HCT116 (cell line): ENCODE results near the gene COX20. TPM values are rescaled to one million over a fixed set of nuclear protein-coding genes. Genes with fewer than 3 reads are reported as not detected.

ENCODE experiments used
- ATAC-seq: fragments of 200-7000 bp; cut with Tn5 transposase; 2 replicates; pipeline ENCODE4 v1.9.1; 2020; ENCODE audit warnings: mild to moderate bottlenecking, moderate library complexity
- BruUV-seq: library from RNA; stranded (reverse); fragments of 400-500 nt; replicated peaks from 2 replicates; lab custom pipeline; 2021; lab: Mats Ljungman, UMichigan
- CTCF ChIA-PET: fragments of 300-600 bp; sonication (Branson Sonifier 250); formaldehyde crosslinking; loops from one replicate; lab custom pipeline; 2021; ENCODE audit warnings: antibody characterized with exemption; lab: Charles Lee
- POLR2A ChIA-PET: fragments of 300-600, 350-600 bp; sonication (Branson Sonifier 250); formaldehyde crosslinking; loops from one replicate; lab custom pipeline; 2021; ENCODE audit warnings: antibody characterized with exemption; lab: Charles Lee
- RAD21 ChIA-PET, 2 experiments: fragments of 300-600 bp; sonication (Branson Sonifier 250); formaldehyde crosslinking; loops; one replicate each; lab custom pipeline; 2023; ENCODE audit warnings: low total read pairs in 2 of 2; ENCODE audit not compliant: uncharacterized antibody in 2 of 2, unreplicated experiment in 2 of 2, low non-redundant PET in 1 of 2; lab: Charles Lee
- DNase-seq: peaks from one replicate; pipeline ENCODE4 v3.0.0-alpha.2; 2010; ENCODE audit warnings: low read depth, low spot score
- H2AFZ ChIP-seq: fragments of 200-600 bp; shearing (Covaris generic), sonication (generic); 2 replicates; pipeline ENCODE4 v1.6.1; 2017; ENCODE audit warnings: low read depth, mixed run types, mixed read lengths, antibody characterized with exemption, low read length; ENCODE audit not compliant: poor library complexity, severe bottlenecking
- H3K27ac ChIP-seq: 2 replicates; pipeline ENCODE4 v1.5.1; 2012; ENCODE audit warnings: low read depth, low read length
- H3K27me3 ChIP-seq: fragments of 200-600 bp; sonication (generic); 2 replicates; pipeline ENCODE4 v1.6.1; 2016; ENCODE audit warnings: mixed run types, low read length, mixed read lengths; ENCODE audit not compliant: insufficient read depth
- H3K36me3 ChIP-seq, 2 experiments: fragments of 200-500 bp in 1 of 2; fragments of 200-600 bp in 1 of 2; sonication (Bioruptor generic) in 1 of 2; sonication (generic) in 1 of 2; 2 replicates each; pipeline versions ENCODE4 v1.5.1 to v1.6.1; 2014 to 2016; ENCODE audit warnings: low read length in 2 of 2, inconsistent platforms in 1 of 2, mixed read lengths in 1 of 2, mixed run types in 1 of 2; ENCODE audit not compliant: insufficient read depth in 2 of 2, control insufficient read depth in 1 of 2
- H3K4me1 ChIP-seq, 2 experiments: fragments of 200-600 bp in 1 of 2; sonication (generic) in 1 of 2; 2 replicates each; pipeline versions ENCODE4 v1.5.1 to v1.6.1; 2012 to 2017; ENCODE audit warnings: low read length in 2 of 2, inconsistent platforms in 1 of 2, mild to moderate bottlenecking in 1 of 2, mixed read lengths in 1 of 2, mixed run types in 1 of 2, moderate library complexity in 1 of 2; ENCODE audit not compliant: insufficient read depth in 2 of 2, control insufficient read depth in 1 of 2
- H3K4me2 ChIP-seq: fragments of 200-600 bp; sonication (generic); 2 replicates; pipeline ENCODE4 v1.6.1; 2017; ENCODE audit warnings: mixed run types, low read length, mixed read lengths
- H3K4me3 ChIP-seq, 2 experiments: fragments of 200-600 bp in 1 of 2; sonication (generic) in 1 of 2; replicated peaks in 1 of 2; 2 replicates each; pipeline ENCODE4 v1.5.1; 2011 to 2016; ENCODE audit warnings: low read length in 2 of 2, control low read depth in 1 of 2, low read depth in 1 of 2, mild to moderate bottlenecking in 1 of 2, mixed read lengths in 1 of 2, mixed run types in 1 of 2
- H3K79me2 ChIP-seq: fragments of 200-600 bp; sonication (generic); 2 replicates; pipeline ENCODE4 v1.6.1; 2017; ENCODE audit warnings: mild to moderate bottlenecking, mixed run types, low read length, moderate library complexity, mixed read lengths; ENCODE audit not compliant: insufficient read depth
- H3K9ac ChIP-seq: fragments of 200-600 bp; sonication (generic); 2 replicates; pipeline ENCODE4 v1.6.1; 2016; ENCODE audit warnings: low read length, mixed read lengths
- H3K9me2 ChIP-seq: fragments of 200-600 bp; sonication (generic), shearing (Covaris generic); 2 replicates; pipeline ENCODE4 v1.6.1; 2017; ENCODE audit warnings: mixed run types, mild to moderate bottlenecking, moderate library complexity; ENCODE audit not compliant: insufficient read depth
- H3K9me3 ChIP-seq, 2 experiments: fragments of 200-500 bp in 1 of 2; fragments of 200-600 bp in 1 of 2; sonication (Bioruptor generic) in 1 of 2; sonication (generic) in 1 of 2; 2 replicates each; pipeline ENCODE4 v1.6.1; 2014 to 2017; ENCODE audit warnings: low read length in 2 of 2, mixed read lengths in 2 of 2, inconsistent platforms in 1 of 2, low read depth in 1 of 2, mild to moderate bottlenecking in 1 of 2, mixed run types in 1 of 2, moderate library complexity in 1 of 2; ENCODE audit not compliant: control insufficient read depth in 1 of 2, insufficient read depth in 1 of 2
- H4K20me1 ChIP-seq: fragments of 200-600 bp; sonication (generic), shearing (Covaris generic); 2 replicates; pipeline ENCODE4 v1.6.1; 2017; ENCODE audit warnings: mixed run types, mild to moderate bottlenecking, moderate library complexity; ENCODE audit not compliant: insufficient read depth
- ATF3 ChIP-seq: IDR thresholded peaks from 2 replicates; pipeline ENCODE4 v1.6.1; 2012
- CBX3 ChIP-seq: IDR thresholded peaks from 2 replicates; pipeline ENCODE4 v1.6.1; 2012; ENCODE audit warnings: low read depth
- CTCF ChIP-seq, 3 experiments: fragments of 200-600 bp in 1 of 3; sonication (generic) in 1 of 3; IDR thresholded peaks in 2 of 3; conservative IDR thresholded peaks in 1 of 3; 2 replicates each; pipeline ENCODE4 v1.5.1; 2012 to 2017; ENCODE audit warnings: low read depth in 2 of 3, low read length in 2 of 3, antibody characterized with exemption in 1 of 3, borderline replicate concordance in 1 of 3, control low read depth in 1 of 3, mild to moderate bottlenecking in 1 of 3, mixed read lengths in 1 of 3, mixed run types in 1 of 3, moderate library complexity in 1 of 3; ENCODE audit not compliant: insufficient read depth in 1 of 3
- EZH2 ChIP-seq: fragments of 200-600 bp; sonication (generic); IDR thresholded peaks from 2 replicates; pipeline ENCODE4 v1.6.1; 2017; ENCODE audit warnings: antibody characterized with exemption, mixed run types
- FOSL1 ChIP-seq: IDR thresholded peaks from 2 replicates; pipeline ENCODE4 v1.6.1; 2012; ENCODE audit warnings: low read depth
- JUND ChIP-seq: IDR thresholded peaks from 2 replicates; pipeline ENCODE4 v1.6.1; 2012
- MAX ChIP-seq: IDR thresholded peaks from 2 replicates; pipeline ENCODE4 v1.6.1; 2012
- POLR2AphosphoS5 ChIP-seq: IDR thresholded peaks from 2 replicates; pipeline ENCODE4 v1.6.1; 2011; ENCODE audit warnings: mild to moderate bottlenecking, low read depth, low read length, moderate library complexity
- RAD21 ChIP-seq: IDR thresholded peaks from 2 replicates; pipeline ENCODE4 v1.6.1; 2012; ENCODE audit warnings: low read depth, mild to moderate bottlenecking
- REST ChIP-seq: IDR thresholded peaks from 2 replicates; pipeline ENCODE4 v1.6.1; 2012; ENCODE audit warnings: low read depth
- SIN3A ChIP-seq: IDR thresholded peaks from 2 replicates; pipeline ENCODE4 v1.6.1; 2012; ENCODE audit warnings: low read depth
- SP1 ChIP-seq: IDR thresholded peaks from 2 replicates; pipeline ENCODE4 v1.6.1; 2012; ENCODE audit warnings: low read depth
- SRF ChIP-seq: IDR thresholded peaks from 2 replicates; pipeline ENCODE4 v1.6.1; 2012; ENCODE audit warnings: low read depth
- YY1 ChIP-seq: IDR thresholded peaks from 2 replicates; pipeline ENCODE4 v1.6.1; 2011; ENCODE audit warnings: low read length, low read depth, moderate library complexity, mild to moderate bottlenecking; ENCODE audit not compliant: insufficient replicate concordance; ENCODE audit errors: extremely low read depth
- intact Hi-C: fragments of 100-400 bp; cut with micrococcal nuclease; formaldehyde crosslinking; loops from 2 replicates; pipeline ENCODE4 v1.10.0; 2022
- total RNA-seq: library from RNA; stranded (reverse); gene quantifications from one replicate; pipeline ENCODE4 v1.2.1, GENCODE V29; 2021; ENCODE audit not compliant: unreplicated experiment

COX20 gene
- total RNA-seq, 1 experiment from 2014 or later, result 48.1 TPM

GRCh38 chr1:244850099-244850852 is 14.8 kb downstream of the COX20 start:
- H3K27me3 ChIP-seq, result no peaks in the 10 kb centered on the region
- intact Hi-C loops, result no loop called here
- H3K9me2 ChIP-seq, result no peaks in the 10 kb centered on the region
- H3K9me3 ChIP-seq, result no peaks in the 10 kb centered on the region
- DNase-seq (no peak), ATAC-seq (no peak)
- no TSS peak for BruUV-seq
- H3K4me1 ChIP-seq, result no peaks in the 10 kb centered on the region
- no peak overlapping the region for H3K4me2 ChIP-seq
- TF ChIP-seq ATF3 (no peak), EZH2 (no peak), RAD21 (no peak), SIN3A (no peak)
- H3K79me2 ChIP-seq, result peaks cover 92% of the 10 kb centered on the region
- ChIA-PET RAD21 (no interaction called here), POLR2A (interaction anchor here (0.7 to 1.2 kb wide), 2 partner anchors 11 to 15 kb away, joined by 4 read pairs; no protein-coding TSS in a partner anchor), CTCF (interaction anchor here (2.1 kb wide), 1 partner anchor 192 kb away, joined by 7 read pairs; no protein-coding TSS in a partner anchor)
- no peak overlapping the region for H2AFZ ChIP-seq
- H3K4me3 ChIP-seq, result no peak overlapping the region
- no peak overlapping the region for H3K27ac ChIP-seq
- H3K36me3 ChIP-seq, result peaks cover 52 to 74% of the 10 kb centered on the region in 2 experiments
- no peak overlapping the region for H3K9ac ChIP-seq
- H4K20me1 ChIP-seq, result peaks cover 53% of the 10 kb centered on the region; the same call in 1 of the 2 replicates

GRCh38 chr1:244850896-244851295 is 15.4 kb downstream of the COX20 start:
- H3K9me2 ChIP-seq, result no peaks in the 10 kb centered on the region
- no peak overlapping the region for H3K4me3 ChIP-seq
- RAD21 ChIA-PET, result no interaction called here
- no peak overlapping the region for H3K4me2 ChIP-seq
- DNase-seq (no peak), ATAC-seq (no peak)
- POLR2A ChIA-PET, result interaction anchor here (1.2 to 1.4 kb wide), 2 partner anchors 15 to 16 kb away, joined by 4 to 5 read pairs; partner anchors contain the start of gene COX20
- intact Hi-C loops, result no loop called here
- H3K36me3 ChIP-seq, result peaks cover 58 to 77% of the 10 kb centered on the region in 2 experiments
- H3K27me3 ChIP-seq, result no peaks in the 10 kb centered on the region
- H3K27ac ChIP-seq, result no peak overlapping the region
- CTCF ChIA-PET, result interaction anchor here (2.1 kb wide), 1 partner anchor 192 kb away, joined by 7 read pairs; no protein-coding TSS in a partner anchor
- peaks cover 58% of the 10 kb centered on the region; the same call in 1 of the 2 replicates for H4K20me1 ChIP-seq
- peaks cover 95% of the 10 kb centered on the region for H3K79me2 ChIP-seq
- no TSS peak for BruUV-seq
- H3K9me3 ChIP-seq, result no peaks in the 10 kb centered on the region
- no peaks in the 10 kb centered on the region for H3K4me1 ChIP-seq
- no peak overlapping the region for H3K9ac ChIP-seq
- H2AFZ ChIP-seq, result no peak overlapping the region
- TF ChIP-seq SRF, result no peak
- no peak for TF ChIP-seq MAX
- TF ChIP-seq CBX3, result no peak
- TF ChIP-seq RAD21, result no peak
- TF ChIP-seq YY1, result no peak
- TF ChIP-seq CTCF (IDR thresholded peaks at IDR 0.05 in 2 of 3, conservative IDR thresholded peaks at IDR 0.05 in 1 of 3; ENCODE audit: borderline replicate concordance in 1 of 3, insufficient read depth in 1 of 3, low read depth in 2 of 3, low read length in 2 of 3), result no peak
- TF ChIP-seq REST, result no peak
- no peak for TF ChIP-seq POLR2AphosphoS5
- no peak for TF ChIP-seq FOSL1
- no peak for TF ChIP-seq SP1
- TF ChIP-seq JUND, result no peak
